HFFc6 (cell line): ENCODE results near the gene INSC. TPM values are rescaled to one million over a fixed set of nuclear protein-coding genes. Genes with fewer than 3 reads are reported as not detected.
A peak's percentile ranks its signal among the peaks of the same experiment; 100 is the strongest.
"Not testable (repeated sequence)": the region's sequence is repeated elsewhere in the genome, so short reads cannot be mapped to it uniquely, and the experiment has no call there.

ENCODE experiments used
- DNase-seq: peaks from one replicate; pipeline ENCODE4 v3.0.0-alpha.2; 2018
- H3K27ac Mint-ChIP-seq: 2 replicates; pipeline ENCODE4 v1.8.0; 2020; ENCODE audit warnings: mild to moderate bottlenecking, mixed read lengths
- H3K27me3 Mint-ChIP-seq: 2 replicates; pipeline ENCODE4 v1.8.0; 2021; ENCODE audit warnings: mild to moderate bottlenecking, moderate library complexity, mixed read lengths; ENCODE audit not compliant: insufficient read depth
- H3K36me3 Mint-ChIP-seq: 2 replicates; pipeline ENCODE4 v1.8.0; 2021; ENCODE audit warnings: low read depth, mixed read lengths
- H3K4me1 Mint-ChIP-seq: 2 replicates; pipeline ENCODE4 v1.8.0; 2020; ENCODE audit warnings: low read depth, mixed read lengths
- H3K4me3 Mint-ChIP-seq: 2 replicates; pipeline ENCODE4 v1.8.0; 2020; ENCODE audit warnings: mild to moderate bottlenecking, moderate library complexity, mixed read lengths
- H3K9me3 Mint-ChIP-seq: 2 replicates; pipeline ENCODE4 v1.8.0; 2020; ENCODE audit warnings: mild to moderate bottlenecking, mixed read lengths
- CTCF ChIP-seq: fragments of 200-600 bp; sonication (generic); IDR thresholded peaks from 2 replicates; pipeline ENCODE4 v1.5.0; 2021; ENCODE audit warnings: antibody characterized with exemption, mild to moderate bottlenecking
- long read RNA-seq: library from polyadenylated mRNA; unstranded; transcript quantifications from one replicate; pipeline ENCODE4 v2.0.0, GENCODE V29; 2019
- total RNA-seq, 6 experiments: library from RNA; stranded (reverse); fragmentation: NEBNext Ultra II Directional; extraction: Animal tissue kit (Norgen Biotek cat#: 25700); gene quantifications; 2 replicates in 1 of 6; 3 replicates in 5 of 6; pipeline ENCODE4 v1.2.3, GENCODE V29; 2021

INSC gene, protein sequence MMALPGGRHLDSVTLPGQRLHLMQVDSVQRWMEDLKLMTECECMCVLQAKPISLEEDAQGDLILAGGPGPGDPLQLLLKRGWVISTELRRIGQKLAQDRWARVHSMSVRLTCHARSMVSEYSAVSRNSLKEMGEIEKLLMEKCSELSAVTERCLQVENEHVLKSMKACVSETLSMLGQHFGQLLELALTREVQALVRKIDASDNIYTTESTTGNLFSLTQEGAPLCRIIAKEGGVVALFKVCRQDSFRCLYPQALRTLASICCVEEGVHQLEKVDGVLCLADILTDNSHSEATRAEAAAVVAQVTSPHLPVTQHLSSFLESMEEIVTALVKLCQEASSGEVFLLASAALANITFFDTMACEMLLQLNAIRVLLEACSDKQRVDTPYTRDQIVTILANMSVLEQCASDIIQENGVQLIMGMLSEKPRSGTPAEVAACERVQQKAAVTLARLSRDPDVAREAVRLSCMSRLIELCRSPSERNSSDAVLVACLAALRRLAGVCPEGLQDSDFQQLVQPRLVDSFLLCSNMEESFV
- total RNA-seq = under 1 TPM; 0.08 to 0.43 (median 0.16) TPM
- long read RNA-seq = 0 reads

DNA sequence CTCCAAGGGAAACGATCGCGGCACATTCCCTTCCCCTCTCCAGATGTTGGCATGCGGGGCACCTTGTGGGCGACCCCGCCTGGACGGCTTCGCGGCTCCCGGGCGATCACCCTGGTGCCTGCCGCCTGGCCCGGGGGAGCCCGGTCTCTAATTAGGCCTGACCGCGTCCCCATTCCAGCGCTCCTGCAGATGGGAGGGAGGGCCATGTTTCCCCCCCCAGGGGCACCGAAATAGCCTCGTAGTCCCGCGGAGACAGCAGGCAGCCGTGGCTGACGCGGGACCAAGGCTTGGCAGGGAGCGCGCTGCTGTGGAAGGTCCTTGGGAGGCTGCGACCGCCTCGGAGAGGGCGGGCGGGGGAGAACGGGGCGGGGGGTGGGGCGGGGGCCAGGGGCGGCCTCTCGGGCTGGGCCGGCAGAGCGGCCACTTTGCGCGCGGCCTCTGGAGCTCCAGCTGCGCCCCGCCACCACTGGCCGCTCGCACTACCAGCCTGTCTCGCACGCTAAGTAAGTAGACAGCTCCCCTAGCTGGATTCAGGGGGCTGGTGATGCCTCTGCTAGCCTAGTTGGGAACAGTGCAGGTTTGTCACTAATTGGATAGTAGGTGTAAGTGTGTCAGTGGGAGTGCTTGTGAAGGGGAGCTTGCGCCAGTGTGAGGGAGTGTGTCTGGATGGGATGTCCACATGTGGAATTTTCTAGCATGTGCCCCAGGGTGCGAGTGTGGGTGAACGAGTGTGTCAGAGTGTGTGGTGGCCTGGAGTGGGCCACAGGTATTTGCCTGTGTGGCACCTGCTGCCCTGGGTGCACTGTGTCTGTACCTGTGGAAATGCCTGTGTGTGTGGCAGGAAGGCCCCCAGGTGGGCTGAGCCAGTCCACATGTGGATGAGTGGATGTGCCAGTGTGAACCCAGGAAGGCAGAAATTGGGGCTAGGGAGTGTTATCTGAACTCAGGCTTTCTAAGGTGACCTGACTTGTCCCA lies at the start of gene INSC:
Gene INSC, plus strand, starts transcription at position 423 of the 975 bp plus-strand sequence. CDS start 34,252 bp downstream, outside the sequence.
- DNase-seq = no peak
- peaks cover 2% of the 10 kb centered on the region for H3K27me3 Mint-ChIP-seq
- H3K36me3 Mint-ChIP-seq = no peaks in the 10 kb centered on the region
- H3K27ac Mint-ChIP-seq = no peak within 1 kb of the TSS
- H3K4me1 Mint-ChIP-seq = peaks cover 12% of the 10 kb centered on the region
- peak within 1 kb of the TSS; percentile 35; the same call in 1 of the 2 replicates for H3K4me3 Mint-ChIP-seq
- no peaks in the 10 kb centered on the region for H3K9me3 Mint-ChIP-seq
- no peak for TF ChIP-seq CTCF

DNA sequence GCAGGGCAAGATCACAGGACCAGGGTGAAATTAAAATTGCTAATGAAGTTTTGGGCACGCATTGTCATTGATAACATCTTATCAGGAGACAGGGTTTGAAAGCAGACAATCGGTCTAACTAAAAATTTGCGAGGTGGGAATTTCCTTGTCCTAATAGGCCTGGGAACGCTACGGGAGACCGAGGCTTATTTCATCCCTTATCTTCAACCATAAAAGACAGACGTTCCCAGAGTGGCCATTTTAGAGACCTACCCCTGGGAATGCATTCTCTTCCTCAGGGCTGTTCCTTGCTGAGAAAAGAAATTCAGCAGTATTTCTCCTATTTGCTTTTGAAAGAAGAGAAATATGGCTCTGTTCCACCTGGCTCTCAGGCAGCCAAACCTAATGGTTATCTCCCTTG lies 45.0 kb upstream of the INSC start:
- Mint-ChIP-seq H3K27me3 (peaks cover 25% of the 10 kb centered on the region), H3K9me3 (peaks cover 13% of the 10 kb centered on the region), H3K4me1 (peaks cover 15% of the 10 kb centered on the region; the same call in 1 of the 2 replicates)
- H3K4me3 Mint-ChIP-seq, H3K27ac Mint-ChIP-seq, DNase-seq, H3K36me3 Mint-ChIP-seq: not testable (repeated sequence)

DNA sequence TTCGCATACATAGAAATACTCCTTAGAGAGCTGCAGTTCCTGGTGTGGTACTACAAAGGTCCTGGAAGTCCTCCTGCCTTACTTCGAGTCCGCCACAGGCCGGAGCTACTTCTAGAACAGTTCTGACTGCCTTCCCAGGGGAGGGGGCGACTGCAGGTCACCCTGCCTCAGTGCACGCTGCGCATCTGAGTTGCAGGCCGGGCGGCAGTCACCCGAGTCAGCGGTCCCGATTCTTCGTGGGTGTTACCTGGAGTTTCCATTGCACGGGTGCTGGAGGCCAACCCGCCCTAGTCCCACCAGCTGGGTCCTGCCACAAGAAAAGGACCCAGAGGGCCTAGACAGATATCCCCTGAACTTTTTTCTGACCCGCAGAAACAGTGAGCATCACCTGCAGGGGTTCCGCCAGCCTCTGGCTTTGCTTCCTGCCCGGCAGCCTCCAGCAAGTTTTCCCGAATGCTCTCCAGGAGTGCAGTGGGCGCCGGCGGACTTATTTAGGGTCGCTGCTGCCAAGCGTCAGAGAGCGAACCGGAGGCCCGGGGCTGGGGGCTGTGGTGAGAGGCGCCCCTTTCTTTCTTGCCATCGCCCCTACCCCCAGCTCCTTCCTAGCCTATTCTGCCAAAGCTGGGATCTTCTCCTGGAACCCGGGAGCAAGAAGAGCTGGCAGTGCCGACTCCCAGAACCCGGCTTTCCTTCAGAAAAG lies 43.0 kb upstream of the INSC start:
- Mint-ChIP-seq H3K9me3 (peaks cover 13% of the 10 kb centered on the region), H3K27ac (no peak overlapping the region), H3K4me3 (no peak overlapping the region), H3K4me1 (peaks cover 16% of the 10 kb centered on the region; the same call in 1 of the 2 replicates), H3K27me3 (peaks cover 33% of the 10 kb centered on the region), H3K36me3 (peaks cover 6% of the 10 kb centered on the region)
- TF ChIP-seq CTCF = no peak
- no peak for DNase-seq

- Mint-ChIP-seq H3K9me3 (peaks cover 13% of the 10 kb centered on the region), H3K36me3 (peaks cover 6% of the 10 kb centered on the region), H3K27ac (no peak overlapping the region), H3K27me3 (peaks cover 36% of the 10 kb centered on the region), H3K4me1 (peaks cover 16% of the 10 kb centered on the region; the same call in 1 of the 2 replicates), H3K4me3 (no peak overlapping the region)
- no peak for TF ChIP-seq CTCF
- DNase-seq = no peak
These were observed 42.1 kb upstream of the INSC start for GRCh38 chr11:15072551-15073143.

- Mint-ChIP-seq H3K27me3 (peaks cover 39% of the 10 kb centered on the region), H3K9me3 (peaks cover 13% of the 10 kb centered on the region), H3K4me3 (peak within 1 kb of the TSS; percentile 39), H3K4me1 (peaks cover 16% of the 10 kb centered on the region; the same call in 1 of the 2 replicates), H3K36me3 (peaks cover 6% of the 10 kb centered on the region), H3K27ac (no peak within 1 kb of the TSS)
- TF ChIP-seq CTCF = no peak
- no peak for DNase-seq
These were observed 41.1 kb upstream of the INSC start, which contains the start of gene CALCB for GRCh38 chr11:15073361-15074205. TSS of gene CALCB (plus strand) at chr11:15073593. CDS start at chr11:15074719, 1,126 bp downstream.
